RWPE1 (cell line): Measurements from ENCODE around the gene STK16.

Experiments
- CTCF ChIA-PET: fragments of 350-600 bp; sonication (Branson Sonifier 250); formaldehyde crosslinking; extraction: SDS; loops from one replicate; lab custom pipeline; 2021; lab: Yijun Ruan, JAX
- POLR2A ChIA-PET: fragments of 400-600 bp; formaldehyde crosslinking; extraction: SDS; loops from one replicate; lab custom pipeline; 2020; ENCODE audit warnings: antibody characterized with exemption; ENCODE audit not compliant: low non-redundant PET; lab: Yijun Ruan, JAX
- DNase-seq: peaks from one replicate; pipeline ENCODE4 v3.0.0; 2012; ENCODE audit warnings: low spot score
- H3K27ac ChIP-seq: fragments of 450-650 bp; 2 replicates; pipeline ENCODE4 v1.5.1; 2017
- TF ChIP-seq, protein P1 (sequence below): fragments of 450-650 bp; conservative IDR thresholded peaks from 2 replicates; pipeline ENCODE4 v1.5.1; 2017; ENCODE audit warnings: low read depth, mild to moderate bottlenecking

STK16 gene

DNA sequence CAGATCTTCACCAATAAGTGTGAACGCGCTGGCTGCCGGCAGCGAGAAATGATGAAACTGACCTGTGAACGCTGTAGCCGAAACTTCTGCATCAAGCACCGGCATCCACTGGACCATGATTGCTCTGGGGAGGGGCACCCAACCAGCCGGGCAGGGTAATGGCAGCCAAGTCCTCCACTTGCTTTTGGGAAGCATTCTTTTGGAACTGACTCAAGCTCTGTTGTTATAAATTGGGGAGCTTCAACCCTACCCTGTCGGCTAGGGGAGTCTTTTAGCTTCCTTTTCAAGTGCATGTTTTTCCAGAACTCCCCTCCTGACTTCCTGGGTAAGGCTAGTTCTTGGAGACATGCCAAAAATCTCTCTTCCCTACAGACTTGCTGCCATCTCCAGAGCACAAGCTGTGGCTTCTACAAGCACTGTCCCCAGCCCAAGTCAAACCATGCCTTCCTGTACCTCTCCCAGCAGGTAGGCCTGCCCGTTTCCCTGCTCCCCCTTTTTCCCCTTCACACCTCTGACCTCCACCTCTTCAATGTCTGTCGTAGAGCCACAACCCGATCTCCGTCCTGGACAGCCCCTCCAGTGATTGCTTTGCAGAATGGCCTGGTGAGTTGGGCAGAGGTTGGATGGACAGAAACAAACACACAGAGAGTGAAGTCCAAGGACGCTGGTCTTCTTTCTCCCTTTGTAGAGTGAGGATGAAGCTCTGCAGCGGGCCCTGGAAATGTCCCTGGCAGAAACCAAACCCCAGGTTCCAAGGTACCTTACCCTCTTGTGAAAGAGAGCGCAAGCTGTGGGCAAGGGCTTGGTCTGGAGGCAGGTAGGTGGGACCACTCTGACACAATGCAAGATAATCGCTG, 37.2 kb upstream of the STK16 start:
- ChIA-PET CTCF (interaction anchor here (0.6 to 1.3 kb wide), 3 partner anchors 48 to 309 kb away, joined by 3 to 4 read pairs (median 3); partner anchors contain the start of gene NHEJ1), POLR2A (interaction anchor here (0.8 kb wide), 1 partner anchor 21 kb away, joined by 3 read pairs; the partner anchor contains the start of genes ANKZF1 and ATG9A)
- peak; percentile 36 for DNase-seq
- peak overlapping the region; percentile 93 for H3K27ac ChIP-seq
- TF ChIP-seq, protein P1, sequence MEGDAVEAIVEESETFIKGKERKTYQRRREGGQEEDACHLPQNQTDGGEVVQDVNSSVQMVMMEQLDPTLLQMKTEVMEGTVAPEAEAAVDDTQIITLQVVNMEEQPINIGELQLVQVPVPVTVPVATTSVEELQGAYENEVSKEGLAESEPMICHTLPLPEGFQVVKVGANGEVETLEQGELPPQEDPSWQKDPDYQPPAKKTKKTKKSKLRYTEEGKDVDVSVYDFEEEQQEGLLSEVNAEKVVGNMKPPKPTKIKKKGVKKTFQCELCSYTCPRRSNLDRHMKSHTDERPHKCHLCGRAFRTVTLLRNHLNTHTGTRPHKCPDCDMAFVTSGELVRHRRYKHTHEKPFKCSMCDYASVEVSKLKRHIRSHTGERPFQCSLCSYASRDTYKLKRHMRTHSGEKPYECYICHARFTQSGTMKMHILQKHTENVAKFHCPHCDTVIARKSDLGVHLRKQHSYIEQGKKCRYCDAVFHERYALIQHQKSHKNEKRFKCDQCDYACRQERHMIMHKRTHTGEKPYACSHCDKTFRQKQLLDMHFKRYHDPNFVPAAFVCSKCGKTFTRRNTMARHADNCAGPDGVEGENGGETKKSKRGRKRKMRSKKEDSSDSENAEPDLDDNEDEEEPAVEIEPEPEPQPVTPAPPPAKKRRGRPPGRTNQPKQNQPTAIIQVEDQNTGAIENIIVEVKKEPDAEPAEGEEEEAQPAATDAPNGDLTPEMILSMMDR, result no peak

DNA sequence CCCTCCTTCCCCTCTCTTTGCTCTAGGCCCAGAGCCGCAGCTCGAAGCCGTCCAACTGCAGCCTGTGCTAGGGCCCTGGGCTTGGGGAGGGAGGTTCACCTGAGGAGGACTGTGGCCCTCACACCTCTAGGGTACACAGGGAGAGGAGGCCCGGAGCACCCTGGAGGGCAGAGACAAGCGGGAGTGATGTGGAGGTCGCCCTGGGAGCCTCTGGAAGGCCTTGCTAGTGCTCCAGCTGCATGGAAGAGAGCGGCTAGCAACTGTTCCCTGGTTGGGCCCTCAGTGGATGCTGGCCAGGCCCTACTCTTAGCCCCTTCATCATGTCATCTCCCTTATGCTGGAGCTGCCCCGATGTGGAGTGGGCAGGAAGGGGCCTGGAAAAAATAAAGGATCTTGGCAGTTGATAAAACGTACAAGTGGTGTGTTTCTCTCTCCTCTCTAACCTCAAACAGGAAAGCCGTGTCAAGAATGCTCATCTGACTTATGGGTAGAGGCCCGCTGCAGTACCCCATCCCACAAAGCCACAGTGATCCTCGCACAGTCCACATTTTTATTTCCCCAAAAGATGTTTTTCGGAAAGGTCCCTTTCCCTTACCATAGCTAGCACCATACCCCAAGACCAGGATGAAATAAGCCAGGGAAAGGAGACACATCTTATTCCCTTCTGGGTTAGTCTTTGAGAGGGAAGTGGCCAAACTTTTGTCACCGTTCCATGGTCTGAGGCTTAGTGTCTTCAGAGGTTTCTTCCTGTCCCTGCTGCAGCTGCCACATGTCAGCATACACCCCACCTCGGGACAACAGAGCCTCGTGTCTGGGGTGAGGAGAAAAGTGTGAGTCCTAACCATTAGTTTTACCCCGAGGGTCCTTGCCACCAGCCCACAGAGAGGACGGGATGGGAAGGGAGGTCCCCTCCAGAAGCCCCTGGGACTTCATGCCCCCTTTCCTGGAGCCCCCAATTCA, 35.8 kb upstream of the STK16 start:
- peak overlapping the region; percentile 93 for H3K27ac ChIP-seq
- DNase-seq, result no peak
- TF ChIP-seq, protein P1, result no peak
- ChIA-PET CTCF (interaction anchor here (0.6 to 1.3 kb wide), 4 partner anchors 12 to 311 kb away, joined by 3 to 5 read pairs (median 4); partner anchors contain the start of gene NHEJ1), POLR2A (no interaction called here)

DNA sequence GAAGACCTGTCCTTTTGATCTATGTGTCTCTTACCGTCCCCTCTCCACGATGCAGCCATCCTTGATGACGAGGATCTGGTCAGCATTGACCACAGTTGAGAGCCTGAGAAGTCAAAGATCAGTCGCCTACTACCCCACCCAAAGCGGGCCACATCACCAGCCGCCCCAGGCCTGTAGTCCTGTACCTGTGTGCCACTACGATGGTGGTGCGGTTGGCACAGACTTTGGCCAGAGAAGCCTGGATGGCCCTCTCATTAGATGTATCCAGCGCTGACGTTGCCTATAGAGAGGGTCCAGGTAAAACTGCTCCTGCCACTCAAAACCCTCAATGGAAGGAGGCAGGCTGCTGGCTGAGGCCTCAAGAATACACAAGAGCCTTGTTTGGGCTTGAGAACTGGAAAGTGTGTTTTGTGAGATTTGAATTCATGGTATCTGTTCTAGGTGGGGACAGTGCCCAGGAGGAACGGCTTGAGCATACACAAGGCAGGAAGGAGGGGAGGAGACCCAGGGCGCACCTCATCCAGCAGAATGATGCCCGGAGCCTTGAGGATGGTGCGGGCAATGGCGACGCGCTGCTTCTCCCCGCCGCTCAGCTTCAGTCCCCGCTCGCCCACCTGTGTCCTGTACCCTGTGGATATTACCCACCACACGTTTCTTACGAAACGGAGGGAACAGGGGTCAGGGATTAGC, 34.9 kb upstream of the STK16 start:
- ChIA-PET CTCF (no interaction called here), POLR2A (no interaction called here)
- no peak for DNase-seq
- peak overlapping the region; percentile 93 for H3K27ac ChIP-seq
- TF ChIP-seq, protein P1, result no peak

DNA sequence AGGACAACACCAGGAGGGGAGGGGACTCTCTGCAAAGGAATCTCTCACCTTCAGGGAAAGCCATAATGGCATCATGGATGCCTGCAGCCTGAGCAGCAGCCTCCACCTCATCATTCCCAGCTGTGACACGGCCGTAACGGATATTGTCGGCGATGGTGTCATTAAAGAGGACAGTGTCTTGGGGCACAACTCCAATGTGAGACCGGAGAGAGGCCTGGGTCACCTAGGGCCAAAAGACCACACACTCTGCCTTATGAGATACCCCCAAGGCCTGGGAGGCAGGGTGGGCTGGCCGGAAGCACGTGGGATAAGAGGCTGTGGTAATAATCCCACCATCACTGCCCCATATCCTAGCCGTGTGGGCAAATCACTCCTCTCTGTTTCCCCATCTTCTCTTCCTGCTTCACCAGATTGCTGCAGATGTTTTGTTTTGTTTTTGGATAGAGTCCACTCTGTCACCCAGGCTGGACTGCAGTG, 34.4 kb upstream of the STK16 start:
- DNase-seq, result no peak
- CTCF ChIA-PET, result interaction anchor here (0.6 kb wide), 1 partner anchor 84 kb away, joined by 3 read pairs; no protein-coding TSS in a partner anchor
- POLR2A ChIA-PET, result no interaction called here
- TF ChIP-seq, protein P1, result no peak
- H3K27ac ChIP-seq, result peak overlapping the region; percentile 93

DNA sequence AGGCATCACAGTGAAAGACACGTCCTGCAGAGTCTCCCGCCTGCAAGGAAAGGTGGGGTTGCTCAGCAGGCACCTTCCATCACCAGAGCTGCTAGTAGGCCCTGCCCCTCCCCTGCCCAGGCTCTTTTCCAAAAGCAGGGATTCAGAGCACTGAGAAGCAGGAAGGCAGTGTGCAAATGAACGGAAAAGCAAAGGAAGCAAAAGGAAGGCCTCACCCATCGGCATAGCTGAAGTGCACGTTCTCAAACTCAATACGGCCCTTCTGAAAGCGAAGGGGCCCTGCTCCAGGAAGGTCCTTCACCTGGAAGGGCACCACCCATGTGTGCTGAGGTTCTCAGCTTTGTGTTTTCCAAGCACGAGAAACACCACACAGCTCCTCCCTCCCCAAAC, 32.3 kb upstream of the STK16 start:
- ChIA-PET CTCF (interaction anchor here (0.6 kb wide), 1 partner anchor 909 kb away, joined by 3 read pairs; no protein-coding TSS in a partner anchor), POLR2A (no interaction called here)
- TF ChIP-seq, protein P1, result no peak
- no peak for DNase-seq
- peak overlapping the region; percentile 93 for H3K27ac ChIP-seq
